HG03039 (cell line): ENCODE measurements around the gene HELQ.
"Not testable (repeated sequence)": the region's sequence is repeated elsewhere in the genome, so short reads cannot be mapped to it uniquely, and the experiment has no call there.

Experiments
- ATAC-seq: cut with Tn5 transposase; IDR thresholded peaks from one replicate; pipeline ENCODE4 v1.9.1; 2021; ENCODE audit warnings: mild to moderate bottlenecking, moderate library complexity; ENCODE audit not compliant: unreplicated experiment

Gene HELQ

GRCh38 chr4:83436680-83437079 is 18.9 kb downstream of the HELQ start:
- no peak for ATAC-seq

- ATAC-seq, result no peak
Observed at GRCh38 chr4:83431200-83431599, 24.4 kb downstream of the HELQ start.

- no peak for ATAC-seq
Observed at GRCh38 chr4:83418211-83418610, 37.4 kb downstream of the HELQ start.

GRCh38 chr4:83417566-83417965 is 38.1 kb downstream of the HELQ start:
- ATAC-seq, result no peak

- ATAC-seq, result no peak
Observed at GRCh38 chr4:83413676-83414075, 41.9 kb downstream of the HELQ start.

GRCh38 chr4:83408908-83409307 is 46.7 kb downstream of the HELQ start:
- no peak for ATAC-seq

GRCh38 chr4:83405844-83406816 is 49.5 kb downstream of the HELQ start:
- ATAC-seq, result no peak

- not testable (repeated sequence) for ATAC-seq
Observed at GRCh38 chr4:83398158-83398557, 57.5 kb downstream of the HELQ start.

- no peak for ATAC-seq
Observed at GRCh38 chr4:83393908-83394307, 61.7 kb downstream of the HELQ start.

GRCh38 chr4:83392562-83392961 is 63.1 kb downstream of the HELQ start:
- ATAC-seq, result no peak

GRCh38 chr4:83390944-83391343 is 64.7 kb downstream of the HELQ start:
- ATAC-seq, result no peak

- ATAC-seq, result no peak
Observed at GRCh38 chr4:83389756-83390505, 65.7 kb downstream of the HELQ start.

- no peak for ATAC-seq
Observed at GRCh38 chr4:83389037-83389720, 66.4 kb downstream of the HELQ start.

- ATAC-seq, result no peak
Observed at GRCh38 chr4:83388313-83388676, 67.3 kb downstream of the HELQ start.

GRCh38 chr4:83387476-83388312 is 67.9 kb downstream of the HELQ start:
- ATAC-seq, result no peak

GRCh38 chr4:83387012-83387411 is 68.6 kb downstream of the HELQ start:
- ATAC-seq, result no peak

- ATAC-seq, result no peak
Observed at GRCh38 chr4:83382850-83383249, 72.8 kb downstream of the HELQ start.

GRCh38 chr4:83381173-83381572 is 74.5 kb downstream of the HELQ start:
- no peak for ATAC-seq

- ATAC-seq, result no peak
Observed at GRCh38 chr4:83378419-83378818, 77.2 kb downstream of the HELQ start.

- no peak for ATAC-seq
Observed at GRCh38 chr4:83372931-83373330, 82.7 kb downstream of the HELQ start.

- ATAC-seq, result no peak
Observed at GRCh38 chr4:83371936-83372335, 83.7 kb downstream of the HELQ start.
